ENCODE results near the gene PORCN. TPM values are rescaled to one million over a fixed set of nuclear protein-coding genes. Genes with fewer than 3 reads are reported as not detected.
A peak's percentile ranks its signal among the peaks of the same experiment; 100 is the strongest.
"Not testable (repeated sequence)": the region's sequence is repeated elsewhere in the genome, so short reads cannot be mapped to it uniquely, and the experiment has no call there.

The PORCN gene
- total and polyA plus RNA-seq, 5 donors = 14.0 to 22.3 (median 17.9) TPM

- intact Hi-C loops (cut with DNase I) = no loop called here
- H3K27me3 ChIP-seq (ENCODE audit: control insufficient read depth, insufficient read depth) = no peaks in the 10 kb centered on the region
- H3K4me3 ChIP-seq (ENCODE audit: low read length) = peak within 1 kb of the TSS; percentile 82
- DNase-seq (peak; percentile 88 to 95 (median 95)), ATAC-seq (peak; percentile 98 to 99)
- WGBS = under 1% methylated on average over 66 of the region's 66 CpGs
- H3K27ac ChIP-seq (ENCODE audit: low read length) = peak within 1 kb of the TSS; percentile 89
- H3K9me3 ChIP-seq (ENCODE audit: control insufficient read depth, low read length) = no peaks in the 10 kb centered on the region
- H3K4me1 ChIP-seq (ENCODE audit: control insufficient read depth, insufficient read depth, low read length) = peaks cover 2% of the 10 kb centered on the region
Observed at GRCh38 chrX:48521353-48522243, 12.8 kb downstream of the PORCN start, which contains the start of gene EBP. TSS of gene EBP (plus strand) at chrX:48521808. CDS start at chrX:48523772, 1,964 bp downstream.

DNA sequence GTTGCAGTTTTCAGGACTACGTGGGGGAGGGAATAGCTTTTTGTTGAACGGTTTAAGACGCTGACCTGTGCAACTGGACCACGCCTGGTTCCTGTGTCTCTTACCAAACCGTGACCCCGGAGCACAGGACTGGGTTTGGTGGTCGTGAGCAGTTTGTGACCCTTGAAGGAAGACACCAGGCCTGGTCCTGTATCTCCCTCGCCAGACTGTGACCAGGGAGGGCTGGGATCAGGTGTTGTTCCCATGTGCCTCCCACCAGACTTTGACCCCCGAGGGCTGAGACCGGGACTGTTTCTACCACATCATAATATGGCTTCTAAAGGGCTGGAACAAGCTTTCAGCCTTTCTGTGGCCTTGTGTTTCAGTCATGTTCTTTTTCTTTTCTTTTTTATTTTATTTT, 13.5 kb downstream of the PORCN start:
- Histone ChIP-seq H3K27ac (ENCODE audit: low read length) (peak overlapping the region; percentile 89), H3K9me3 (ENCODE audit: control insufficient read depth, low read length) (no peaks in the 10 kb centered on the region), H3K4me1 (ENCODE audit: control insufficient read depth, insufficient read depth, low read length) (peaks cover 2% of the 10 kb centered on the region), H3K4me3 (ENCODE audit: low read length) (peak overlapping the region; percentile 82), H3K27me3 (ENCODE audit: control insufficient read depth, insufficient read depth) (no peaks in the 10 kb centered on the region)
- DNase-seq (no peak), ATAC-seq (peak in 1 of 2 donors; percentile 13)
- intact Hi-C loops (cut with DNase I) = no loop called here
- 5% methylated on average over 10 of the region's 10 CpGs for WGBS

DNA sequence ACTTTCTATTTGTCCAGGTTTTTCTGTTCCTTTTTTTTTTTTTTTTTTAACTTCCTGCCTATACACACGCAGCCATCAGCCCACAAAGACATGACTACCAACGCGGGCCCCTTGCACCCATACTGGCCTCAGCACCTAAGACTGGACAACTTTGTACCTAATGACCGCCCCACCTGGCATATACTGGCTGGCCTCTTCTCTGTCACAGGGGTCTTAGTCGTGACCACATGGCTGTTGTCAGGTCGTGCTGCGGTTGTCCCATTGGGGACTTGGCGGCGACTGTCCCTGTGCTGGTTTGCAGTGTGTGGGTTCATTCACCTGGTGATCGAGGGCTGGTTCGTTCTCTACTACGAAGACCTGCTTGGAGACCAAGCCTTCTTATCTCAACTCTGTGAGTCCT, 14.9 kb downstream of the PORCN start:
- H3K9me3 ChIP-seq (ENCODE audit: control insufficient read depth, low read length) = no peaks in the 10 kb centered on the region
- DNase-seq (no peak), ATAC-seq (no peak)
- H3K27ac ChIP-seq (ENCODE audit: low read length) = no peak overlapping the region
- intact Hi-C loops (cut with DNase I) = no loop called here
- H3K27me3 ChIP-seq (ENCODE audit: control insufficient read depth, insufficient read depth) = no peaks in the 10 kb centered on the region
- no peak overlapping the region for H3K4me3 ChIP-seq (ENCODE audit: low read length)
- 82% methylated on average over 12 of the region's 12 CpGs for WGBS
- peaks cover 2% of the 10 kb centered on the region for H3K4me1 ChIP-seq (ENCODE audit: control insufficient read depth, insufficient read depth, low read length)

DNA sequence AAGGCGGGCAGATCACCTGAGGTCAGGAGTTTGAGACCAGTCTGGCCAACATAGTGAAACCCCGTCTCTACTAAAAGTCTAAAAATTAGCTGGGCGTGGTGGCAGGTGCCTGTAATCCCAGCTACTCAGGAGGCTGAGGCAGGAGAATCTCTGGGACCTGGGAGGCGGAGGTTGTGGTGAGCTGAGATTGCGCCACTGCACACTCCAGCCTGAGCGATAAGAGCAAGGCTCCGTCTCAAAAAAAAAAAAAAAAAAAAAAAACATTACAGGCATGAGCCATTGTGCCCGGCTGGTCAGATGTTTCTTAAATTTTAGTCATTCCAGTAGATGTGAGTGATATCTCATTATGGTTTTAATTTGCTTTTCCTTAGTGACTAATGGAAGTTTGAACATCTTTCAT, 17.1 kb downstream of the PORCN start:
- DNase-seq; H3K4me3 ChIP-seq (ENCODE audit: low read length); H3K27me3 ChIP-seq (ENCODE audit: control insufficient read depth, insufficient read depth); H3K9me3 ChIP-seq (ENCODE audit: control insufficient read depth, low read length); H3K27ac ChIP-seq (ENCODE audit: low read length); H3K4me1 ChIP-seq (ENCODE audit: control insufficient read depth, insufficient read depth, low read length); ATAC-seq; intact Hi-C loops (cut with DNase I): not testable (repeated sequence)
- 86% methylated on average over 8 of the region's 8 CpGs for WGBS

GRCh38 chrX:48530736-48531135, 21.9 kb downstream of the PORCN start:
- intact Hi-C loops (cut with DNase I) = no loop called here
- Histone ChIP-seq H3K27ac (ENCODE audit: low read length) (no peak overlapping the region), H3K4me1 (ENCODE audit: control insufficient read depth, insufficient read depth, low read length) (peaks cover 1% of the 10 kb centered on the region), H3K4me3 (ENCODE audit: low read length) (no peak overlapping the region), H3K27me3 (ENCODE audit: control insufficient read depth, insufficient read depth) (no peaks in the 10 kb centered on the region), H3K9me3 (ENCODE audit: control insufficient read depth, low read length) (no peaks in the 10 kb centered on the region)
- DNase-seq = no peak
- 81% methylated on average over 3 of the region's 3 CpGs for WGBS
- ATAC-seq = no peak

DNA sequence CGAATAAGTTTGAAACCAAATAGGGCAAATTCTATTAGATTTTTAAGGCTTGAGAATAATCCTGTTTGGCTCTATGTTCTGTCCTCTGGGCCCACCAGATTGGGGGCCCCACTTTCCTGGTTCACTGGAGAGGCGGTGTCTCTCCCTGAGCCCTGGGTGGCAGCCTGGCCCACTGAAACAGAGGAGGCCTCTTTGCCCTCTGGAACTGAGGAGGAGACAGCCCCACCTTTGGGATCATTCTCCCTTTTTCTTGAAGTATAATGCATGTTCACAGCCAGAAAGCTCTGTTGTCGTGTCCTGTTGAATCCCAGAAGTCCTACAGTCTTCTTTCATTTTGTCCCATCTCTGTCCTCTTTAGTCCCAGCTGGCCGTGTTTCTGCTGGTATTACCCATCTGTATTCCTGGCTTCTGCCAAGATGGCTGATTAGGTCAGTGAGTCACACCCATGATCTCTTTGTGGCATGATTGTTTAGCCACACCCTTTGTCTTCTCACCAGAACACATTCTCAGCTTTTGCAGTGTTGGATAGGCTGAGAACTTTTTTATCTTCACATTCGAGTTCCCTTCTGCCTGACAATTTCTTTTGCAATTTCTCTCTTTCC, 22.7 kb downstream of the PORCN start:
- H3K9me3 ChIP-seq (ENCODE audit: control insufficient read depth, low read length) = no peaks in the 10 kb centered on the region
- no peaks in the 10 kb centered on the region for H3K27me3 ChIP-seq (ENCODE audit: control insufficient read depth, insufficient read depth)
- intact Hi-C loops (cut with DNase I) = no loop called here
- peak overlapping the region; percentile 89 for H3K27ac ChIP-seq (ENCODE audit: low read length)
- DNase-seq (no peak), ATAC-seq (peak; percentile 82 to 83)
- peaks cover 1% of the 10 kb centered on the region for H3K4me1 ChIP-seq (ENCODE audit: control insufficient read depth, insufficient read depth, low read length)
- WGBS = 58% methylated on average over 5 of the region's 5 CpGs
- no peak overlapping the region for H3K4me3 ChIP-seq (ENCODE audit: low read length)

DNA sequence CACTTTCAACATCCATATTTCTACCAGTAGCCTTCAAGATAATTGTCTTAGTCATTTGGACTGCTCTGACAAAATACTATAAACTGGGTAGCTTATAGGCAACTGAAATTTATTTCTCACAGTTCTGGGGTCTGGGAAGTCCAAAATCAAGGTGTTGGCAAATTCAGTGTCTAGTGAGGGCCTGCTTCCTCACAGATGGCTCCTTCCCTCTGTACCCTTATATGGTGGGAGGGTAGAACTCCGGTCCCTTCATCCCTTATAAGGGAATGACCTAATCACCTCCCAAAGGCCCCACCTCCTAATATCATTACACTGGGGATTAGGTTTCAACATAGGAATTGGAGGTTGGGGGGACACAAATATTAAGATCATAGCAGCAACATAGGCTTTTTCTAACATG, 23.4 kb downstream of the PORCN start:
- 77% methylated on average over 1 of the region's 1 CpG for WGBS

DNA sequence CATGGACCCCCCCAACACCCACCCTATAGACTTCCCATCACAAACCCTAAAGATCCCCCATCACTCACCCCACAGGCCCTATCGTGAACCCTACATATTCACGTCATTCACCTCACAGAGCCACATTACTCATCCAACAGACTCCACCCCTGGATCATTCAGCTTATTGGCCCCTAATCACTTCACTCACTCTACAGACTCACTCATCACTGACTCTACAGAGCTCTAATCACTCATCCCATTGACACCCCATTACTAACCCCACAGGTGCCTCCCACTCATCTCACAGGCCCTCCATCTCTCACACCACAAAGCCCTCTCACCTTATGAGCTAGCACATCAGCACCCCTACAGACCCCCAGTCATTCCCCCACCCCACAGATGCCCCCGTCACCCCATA, 24.4 kb downstream of the PORCN start:
- no peak overlapping the region for H3K27ac ChIP-seq (ENCODE audit: low read length)
- no peak for ATAC-seq
- intact Hi-C loops (cut with DNase I) = no loop called here

More for the DNA sequence above, 23.4 kb downstream of the PORCN start:
- no peak for ATAC-seq
- intact Hi-C loops (cut with DNase I) = no loop called here
- Histone ChIP-seq H3K4me1 (ENCODE audit: control insufficient read depth, insufficient read depth, low read length) (peaks cover 1% of the 10 kb centered on the region), H3K4me3 (ENCODE audit: low read length) (no peak overlapping the region), H3K27ac (ENCODE audit: low read length) (peak overlapping the region; percentile 81), H3K9me3 (ENCODE audit: control insufficient read depth, low read length) (no peaks in the 10 kb centered on the region), H3K27me3 (ENCODE audit: control insufficient read depth, insufficient read depth) (no peaks in the 10 kb centered on the region)
- DNase-seq = no peak

DNA sequence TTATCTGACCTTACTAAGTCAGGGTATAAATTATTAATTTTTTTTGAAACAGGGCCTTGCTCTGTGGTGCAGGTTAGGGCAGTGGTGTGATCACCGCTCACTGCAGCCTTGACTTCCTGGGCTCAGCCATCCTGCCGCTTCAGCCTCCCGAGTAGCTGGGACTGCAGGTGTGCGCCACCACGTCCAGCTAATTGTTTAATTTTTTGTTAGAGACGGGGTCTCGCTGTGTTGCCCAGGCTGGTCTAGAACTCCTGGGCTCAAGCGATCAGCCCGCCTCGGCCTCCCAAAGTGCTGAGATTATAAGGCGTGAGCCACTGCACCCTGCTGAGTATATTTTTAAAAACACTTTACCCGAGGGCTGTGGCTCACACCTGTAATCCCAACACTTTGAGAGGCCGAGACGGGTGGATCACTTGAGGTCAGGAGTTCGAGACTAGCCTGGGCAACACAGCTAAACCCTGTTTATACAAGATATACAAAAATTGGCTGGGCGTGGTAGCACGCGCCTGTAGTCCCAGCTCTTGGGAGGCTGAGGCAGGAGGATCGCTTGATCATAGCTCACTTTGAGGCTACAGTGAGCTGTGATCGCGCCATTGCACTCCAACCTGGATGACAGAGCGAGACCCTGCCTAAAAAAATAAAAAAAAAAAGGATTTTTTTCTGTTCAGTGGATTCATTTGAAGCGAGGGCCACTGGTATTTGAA, 30.0 kb downstream of the PORCN start:
- peak in 1 of 3 donors; percentile 49 for DNase-seq
- H3K9me3 ChIP-seq (ENCODE audit: control insufficient read depth, low read length) = no peaks in the 10 kb centered on the region
- peak in 1 of 2 donors; percentile 2 for ATAC-seq
- H3K27me3 ChIP-seq (ENCODE audit: control insufficient read depth, insufficient read depth) = no peaks in the 10 kb centered on the region
- H3K27ac ChIP-seq (ENCODE audit: low read length) = peak overlapping the region; percentile 65
- peak overlapping the region; percentile 79 for H3K4me3 ChIP-seq (ENCODE audit: low read length)
- intact Hi-C loops (cut with DNase I) = no loop called here
- WGBS = 80% methylated on average over 23 of the region's 23 CpGs
- peaks cover 5% of the 10 kb centered on the region for H3K4me1 ChIP-seq (ENCODE audit: control insufficient read depth, insufficient read depth, low read length)

More for the DNA sequence above, 24.4 kb downstream of the PORCN start:
- WGBS = 99% methylated on average over 3 of the region's 3 CpGs
- no peak for DNase-seq
- Histone ChIP-seq H3K4me3 (ENCODE audit: low read length) (no peak overlapping the region), H3K9me3 (ENCODE audit: control insufficient read depth, low read length) (no peaks in the 10 kb centered on the region), H3K27me3 (ENCODE audit: control insufficient read depth, insufficient read depth) (no peaks in the 10 kb centered on the region), H3K4me1 (ENCODE audit: control insufficient read depth, insufficient read depth, low read length) (peaks cover 1% of the 10 kb centered on the region)

DNA sequence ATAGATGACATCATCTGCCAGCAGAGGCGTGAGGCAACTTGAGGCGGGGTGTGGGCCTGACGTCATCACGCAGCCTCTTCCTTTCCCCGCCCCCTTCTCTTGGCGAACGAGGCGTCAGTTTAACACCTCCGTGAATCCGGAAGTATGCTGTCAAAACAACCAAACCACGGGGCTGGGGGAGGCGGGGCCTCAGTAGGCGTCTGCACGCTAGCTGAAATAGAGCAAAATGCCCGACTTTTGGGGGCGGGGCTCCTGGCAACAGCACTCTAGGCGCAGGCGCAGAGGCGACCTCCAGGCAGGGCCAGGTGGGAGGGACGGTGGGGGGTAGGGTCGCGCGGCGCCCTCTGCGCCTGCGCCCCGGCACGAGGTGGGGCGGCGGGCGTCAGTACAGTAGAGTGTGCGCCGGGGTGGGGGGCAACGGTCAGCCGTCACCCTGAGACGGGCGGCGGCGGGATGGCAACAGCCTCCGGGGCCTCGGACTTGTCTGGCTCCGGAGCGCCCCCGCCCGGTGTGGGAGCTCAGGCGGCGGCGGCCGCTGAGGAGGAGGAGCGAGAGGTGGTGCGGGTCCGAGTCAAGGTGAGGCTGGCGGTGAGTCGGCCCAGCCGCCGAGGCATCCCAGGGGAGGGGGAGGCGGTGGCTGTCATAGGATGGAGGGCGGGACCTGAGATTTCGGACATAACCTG, 30.7 kb downstream of the PORCN start, which contains the start of gene TBC1D25:
Gene TBC1D25, plus strand, starts transcription at position 370 of the 683 bp plus-strand sequence. Its CDS starts 84 bp downstream, at position 454.
- WGBS = under 1% methylated on average over 59 of the region's 59 CpGs
- DNase-seq (peak; percentile 97 to 99 (median 98)), ATAC-seq (peak; percentile 94 to 96)
- intact Hi-C loops (cut with DNase I) = no loop called here
- peak within 1 kb of the TSS; percentile 79 for H3K4me3 ChIP-seq (ENCODE audit: low read length)
- peak within 1 kb of the TSS; percentile 65 for H3K27ac ChIP-seq (ENCODE audit: low read length)
- no peaks in the 10 kb centered on the region for H3K9me3 ChIP-seq (ENCODE audit: control insufficient read depth, low read length)
- peaks cover 5% of the 10 kb centered on the region for H3K4me1 ChIP-seq (ENCODE audit: control insufficient read depth, insufficient read depth, low read length)
- no peaks in the 10 kb centered on the region for H3K27me3 ChIP-seq (ENCODE audit: control insufficient read depth, insufficient read depth)

Measured in right cardiac atrium (tissue), 5 donors.